Psoas muscle (tissue), 8 donors: ENCODE measurements around the gene TMEM179. TPM values are rescaled to one million over a fixed set of nuclear protein-coding genes. Genes with fewer than 3 reads are reported as not detected.

Experiments
- ATAC-seq, 4 donors: fragments of 200-7000 bp; cut with Tn5 transposase; one replicate each; pipeline ENCODE4 v1.9.1; 2020; ENCODE audit warnings: moderate library complexity in 3 of 4, mild to moderate bottlenecking in 2 of 4
- DNase-seq, 2 donors: peaks; one replicate each; pipeline ENCODE4 v3.0.0-alpha.2; 2020
- H3K27ac ChIP-seq: fragments of 200-600 bp; one replicate; pipeline ENCODE4 v1.8.0; 2022
- H3K27me3 ChIP-seq, 3 donors: fragments of 200-600 bp in 1 of 3; one replicate each; pipeline versions ENCODE4 v1.6.1 to v1.8.0; 2013 to 2022; ENCODE audit warnings: low read length in 2 of 3, mild to moderate bottlenecking in 2 of 3, moderate library complexity in 1 of 3; ENCODE audit not compliant: insufficient read depth in 3 of 3
- H3K36me3 ChIP-seq, 2 donors: fragments of 200-600 bp in 1 of 2; one replicate each; pipeline versions ENCODE4 v1.6.1 to v1.8.0; 2013 to 2022; ENCODE audit warnings: low read depth in 1 of 2, mild to moderate bottlenecking in 1 of 2, moderate library complexity in 1 of 2; ENCODE audit not compliant: insufficient read depth in 1 of 2
- H3K4me1 ChIP-seq: fragments of 200-600 bp; one replicate; pipeline ENCODE4 v1.8.0; 2022
- H3K4me3 ChIP-seq: fragments of 200-600 bp; one replicate; pipeline ENCODE4 v1.8.0; 2022; ENCODE audit warnings: mild to moderate bottlenecking
- H3K9me3 ChIP-seq: fragments of 200-600 bp; one replicate; pipeline ENCODE4 v1.8.0; 2022
- CTCF ChIP-seq: fragments of 200-600 bp; IDR thresholded peaks from one replicate; pipeline ENCODE4 v1.8.0; 2022; ENCODE audit warnings: antibody characterized with exemption
- WGBS, 3 donors: extraction: QIAGEN DNeasy Blood & Tissue Kit; methylation state at CpG; one replicate each; pipeline versions ENCODE4 v1.1.6 to v1.1.7; 2013; 5-methylcytosine and 5-hydroxymethylcytosine counted together
- intact Hi-C, 2 donors: fragments of 100-400 bp; cut with DNase I; formaldehyde crosslinking; loops; one replicate each; pipeline versions ENCODE4 v1.11.0 to v1.14.2; 2022
- polyA plus RNA-seq, 3 donors: library from polyadenylated mRNA; stranded (reverse); fragments of 200-250 nt; gene quantifications; one replicate each; pipeline ENCODE4 v1.2.3, GENCODE V29; 2013
- total RNA-seq, 4 donors: library from RNA; stranded (reverse); fragmentation: NEBNext Ultra II Directional in 2 of 4; extraction: Animal tissue kit (Norgen Biotek cat#: 25700) in 2 of 4; gene quantifications; one replicate each; pipeline versions ENCODE4 v1.2.1 to v1.2.4, GENCODE V29; 2021 to 2023
- donor health status: healthy with polysubstance abuse.
- donor health status: DM: no; HTN: no; CAD: no; lungs with moderate emphysema.
- donor health status: Bipolar disorder and iron deficiency.
- donor health status: healthy.
- donor health status: DM: yes; HTN: yes; CAD: no.
- donor health status: DM: no; HTN: no; CAD: no.
- donor health status: DM: no; HTN: no; CAD: no.
- donor health status: DM: yes; HTN: yes; CAD: no.

TMEM179 gene
- total and polyA plus RNA-seq, 7 donors, result 0.01 TPM; not detected in 6

- WGBS, 3 donors, result 78 to 83% (median 80%) methylated on average over 16 of the region's 16 CpGs
- DNase-seq (no peak), ATAC-seq (no peak)
- TF ChIP-seq CTCF, result no peak
- Histone ChIP-seq H3K4me1 (no peaks in the 10 kb centered on the region), H3K9me3 (no peaks in the 10 kb centered on the region), H3K4me3 (no peak overlapping the region), H3K27ac (no peak overlapping the region), H3K27me3 (peaks cover 0 to 77% (median 10%) of the 10 kb centered on the region in 3 donors), H3K36me3 (no peaks in the 10 kb centered on the region)
- intact Hi-C loops, result no loop called here
These were observed 61.4 kb downstream of the TMEM179 start for GRCh38 chr14:104542871-104543830.

GRCh38 chr14:104541905-104542465, 62.6 kb downstream of the TMEM179 start:
- DNase-seq (no peak), ATAC-seq (no peak)
- H3K9me3 ChIP-seq, result no peaks in the 10 kb centered on the region
- no peak overlapping the region for H3K4me3 ChIP-seq
- WGBS, 3 donors, result 81 to 84% (median 82%) methylated on average over 11 of the region's 11 CpGs
- peaks cover 0 to 67% (median 2%) of the 10 kb centered on the region in 3 donors for H3K27me3 ChIP-seq
- no peak overlapping the region for H3K27ac ChIP-seq
- intact Hi-C loops, result no loop called here
- H3K4me1 ChIP-seq, result no peaks in the 10 kb centered on the region
- no peaks in the 10 kb centered on the region for H3K36me3 ChIP-seq
- TF ChIP-seq CTCF, result no peak

Other genes starting within 250 kb of the TMEM179 start
- 1 to 10 TPM in 1 of 4 donors, under 1 TPM in 3; 0.32 to 7.3 (median 0.33) TPM for gene C14orf180, start 25.0 kb downstream of the TMEM179 start, total RNA-seq
- gene C14orf180, start 25.0 kb downstream of the TMEM179 start, polyA plus RNA-seq, result 1 to 10 TPM in 2 of 3 donors, under 1 TPM in 1; 0.58 to 4.0 (median 1.9) TPM
- gene INF2, start 84.8 kb upstream of the TMEM179 start, total RNA-seq, result 10 to 100 TPM; 16.4 to 26.3 (median 23.4) TPM
- 10 to 100 TPM; 12.0 to 29.1 (median 12.8) TPM for gene INF2, start 84.8 kb upstream of the TMEM179 start, polyA plus RNA-seq
- gene ADSS1, start 119.5 kb upstream of the TMEM179 start, total RNA-seq, result 100 to 1,000 TPM; 201 to 359 (median 278) TPM
- gene ADSS1, start 119.5 kb upstream of the TMEM179 start, polyA plus RNA-seq, result 100 to 1,000 TPM; 187 to 394 (median 300) TPM
- 100 to 1,000 TPM in 1 of 4 donors, 10 to 100 TPM in 3; 55.8 to 105 (median 84.5) TPM for gene SIVA1, start 148.4 kb upstream of the TMEM179 start, total RNA-seq
- 100 to 1,000 TPM; 147 to 233 (median 233) TPM for gene SIVA1, start 148.4 kb upstream of the TMEM179 start, polyA plus RNA-seq
- gene AKT1, start 191.0 kb upstream of the TMEM179 start, total RNA-seq, result 10 to 100 TPM; 54.9 to 79.3 (median 60.0) TPM
- gene AKT1, start 191.0 kb upstream of the TMEM179 start, polyA plus RNA-seq, result 100 to 1,000 TPM in 1 of 3 donors, 10 to 100 TPM in 2; 51.9 to 102 (median 62.0) TPM
- gene ZBTB42, start 196.3 kb upstream of the TMEM179 start, total RNA-seq, result 1 to 10 TPM; 4.2 to 7.4 (median 5.8) TPM
- gene ZBTB42, start 196.3 kb upstream of the TMEM179 start, polyA plus RNA-seq, result 1 to 10 TPM; 4.7 to 6.6 (median 6.2) TPM